GM23338 (cell line): ENCODE data around the gene SHB. TPM values are rescaled to one million over a fixed set of nuclear protein-coding genes. Genes with fewer than 3 reads are reported as not detected.

ENCODE experiments used
- ATAC-seq: fragments of 200-7000 bp; cut with Tn5 transposase; 3 replicates; pipeline ENCODE4 v1.9.1; 2020
- DNase-seq: peaks from one replicate; pipeline ENCODE4 v3.0.0-alpha.2; 2015; ENCODE audit warnings: low spot score
- H2AFZ ChIP-seq: fragments of 200-600 bp; sonication (generic); 2 replicates; pipeline ENCODE4 v1.8.0; 2016; ENCODE audit warnings: antibody characterized with exemption, mild to moderate bottlenecking, moderate library complexity
- H3F3A ChIP-seq: fragments of 200-600 bp; sonication (generic); replicated peaks from 2 replicates; pipeline ENCODE4 v1.8.0; 2017; ENCODE audit warnings: antibody characterized with exemption, mixed run types, low read depth
- H3K27ac ChIP-seq: fragments of 200-600 bp; sonication (generic); 2 replicates; pipeline ENCODE4 v1.6.1; 2016; ENCODE audit warnings: low read depth
- H3K27me3 ChIP-seq: fragments of 200-600 bp; sonication (generic); 2 replicates; pipeline ENCODE4 v1.8.0; 2016; ENCODE audit warnings: mild to moderate bottlenecking, mixed run types, moderate library complexity; ENCODE audit not compliant: insufficient read depth
- H3K36me3 ChIP-seq: fragments of 200-600 bp; sonication (generic); 2 replicates; pipeline ENCODE4 v1.8.0; 2016; ENCODE audit warnings: mild to moderate bottlenecking; ENCODE audit not compliant: insufficient read depth
- H3K4me1 ChIP-seq: fragments of 200-600 bp; sonication (generic); 2 replicates; pipeline ENCODE4 v1.8.0; 2016; ENCODE audit warnings: mild to moderate bottlenecking, moderate library complexity; ENCODE audit not compliant: insufficient read depth
- H3K4me2 ChIP-seq: fragments of 200-600 bp; sonication (generic); 2 replicates; pipeline ENCODE4 v1.7.1; 2017; ENCODE audit warnings: mixed run types
- H3K4me3 ChIP-seq: fragments of 200-600 bp; sonication (generic); 2 replicates; pipeline ENCODE4 v1.6.1; 2016; ENCODE audit warnings: mixed run types
- H3K79me2 ChIP-seq: fragments of 200-600 bp; sonication (generic); replicated peaks from 2 replicates; pipeline ENCODE4 v1.8.0; 2017; ENCODE audit warnings: mild to moderate bottlenecking; ENCODE audit not compliant: insufficient read depth
- H3K9me2 ChIP-seq: fragments of 200-600 bp; sonication (generic); 2 replicates; pipeline ENCODE4 v1.8.0; 2017; ENCODE audit not compliant: insufficient read depth
- H4K20me1 ChIP-seq: fragments of 200-600 bp; sonication (generic); replicated peaks from 2 replicates; pipeline ENCODE4 v1.8.0; 2017; ENCODE audit warnings: mild to moderate bottlenecking; ENCODE audit not compliant: insufficient read depth
- H3K27ac Mint-ChIP-seq: 2 replicates; pipeline ENCODE4 v1.8.0; 2020; ENCODE audit warnings: inconsistent platforms, mild to moderate bottlenecking, moderate library complexity, mixed read lengths
- H3K27me3 Mint-ChIP-seq: 3 replicates; pipeline ENCODE4 v1.8.0; 2022; ENCODE audit warnings: low read depth, mild to moderate bottlenecking, moderate library complexity, mixed read lengths, inconsistent platforms; ENCODE audit not compliant: insufficient read depth, poor library complexity
- H3K36me3 Mint-ChIP-seq: 3 replicates; pipeline ENCODE4 v1.8.0; 2021; ENCODE audit warnings: low read depth, mild to moderate bottlenecking, inconsistent platforms, moderate library complexity, mixed read lengths
- H3K4me1 Mint-ChIP-seq: 3 replicates; pipeline ENCODE4 v1.8.0; 2020; ENCODE audit warnings: mild to moderate bottlenecking, inconsistent platforms, mixed read lengths
- H3K4me3 Mint-ChIP-seq: 3 replicates; pipeline ENCODE4 v1.8.0; 2021; ENCODE audit warnings: moderate library complexity, mild to moderate bottlenecking, inconsistent platforms, mixed read lengths
- H3K9me3 Mint-ChIP-seq: 3 replicates; pipeline ENCODE4 v1.8.0; 2020; ENCODE audit warnings: moderate library complexity, mild to moderate bottlenecking, inconsistent platforms, mixed read lengths
- CREB1 ChIP-seq: fragments of 250-450 bp; sonication (Bioruptor Pico); IDR thresholded peaks from 2 replicates; pipeline ENCODE4 v1.5.0; 2020; ENCODE audit warnings: low read depth, mild to moderate bottlenecking, moderate library complexity
- CTCF ChIP-seq, 2 experiments: fragments of 200-600 bp in 1 of 2; sonication (generic) in 1 of 2; conservative IDR thresholded peaks; 2 replicates each; pipeline versions ENCODE4 v1.5.1 to v1.6.1; 2016 to 2017; ENCODE audit warnings: antibody characterized with exemption in 2 of 2, low read depth in 2 of 2, mild to moderate bottlenecking in 2 of 2, moderate library complexity in 1 of 2
- ETS1 ChIP-seq: IDR thresholded peaks from 2 replicates; pipeline ENCODE4 v1.6.1; 2016; ENCODE audit warnings: antibody characterized with exemption
- EZH2 ChIP-seq: fragments of 200-600 bp; sonication (generic); IDR thresholded peaks from one replicate; pipeline ENCODE4 v1.8.0; 2017; ENCODE audit warnings: antibody characterized with exemption, mild to moderate bottlenecking, low read depth; ENCODE audit not compliant: unreplicated experiment
- EZH2phosphoT487 ChIP-seq: fragments of 200-600 bp; sonication (generic); IDR thresholded peaks from one replicate; pipeline ENCODE4 v1.8.1; 2018; ENCODE audit warnings: antibody characterized with exemption; ENCODE audit not compliant: unreplicated experiment
- JUNB ChIP-seq: IDR thresholded peaks from one replicate; pipeline ENCODE4 v1.6.1; 2016; ENCODE audit warnings: antibody characterized with exemption; ENCODE audit not compliant: unreplicated experiment
- NANOG ChIP-seq: IDR thresholded peaks from 2 replicates; pipeline ENCODE4 v1.6.1; 2016; ENCODE audit warnings: antibody characterized with exemption, borderline replicate concordance
- POLR2AphosphoS5 ChIP-seq: IDR thresholded peaks from 2 replicates; pipeline ENCODE4 v1.6.1; 2016; ENCODE audit warnings: antibody characterized with exemption, low read depth
- REST ChIP-seq: IDR thresholded peaks from one replicate; pipeline ENCODE4 v1.6.1; 2018; ENCODE audit warnings: antibody characterized with exemption; ENCODE audit not compliant: unreplicated experiment
- STAT1 ChIP-seq: IDR thresholded peaks from one replicate; pipeline ENCODE4 v1.6.1; 2016; ENCODE audit warnings: antibody characterized with exemption; ENCODE audit not compliant: unreplicated experiment
- ZNF114 ChIP-seq: fragments of 250-450 bp; sonication (Bioruptor Pico); IDR thresholded peaks from 2 replicates; pipeline ENCODE4 v1.5.0; 2020; ENCODE audit warnings: mild to moderate bottlenecking, moderate library complexity
- ZNF331 ChIP-seq: fragments of 250-450 bp; sonication (Bioruptor Pico); IDR thresholded peaks from 2 replicates; pipeline ENCODE4 v1.5.0; 2020; ENCODE audit warnings: low read depth, mild to moderate bottlenecking, moderate library complexity
- ZNF462 ChIP-seq: fragments of 250-450 bp; sonication (Bioruptor Pico); IDR thresholded peaks from 2 replicates; pipeline ENCODE4 v1.5.0; 2020; ENCODE audit warnings: mild to moderate bottlenecking, moderate library complexity
- polyA plus RNA-seq: library from polyadenylated mRNA; unstranded; fragments of >200 nt; fragmentation: Nextera tagmentation; extraction: Ambion mirVana; gene quantifications from 2 replicates; pipeline ENCODE4 v1.2.1, GENCODE V29; 2016
- total RNA-seq: library from RNA; depleted of rRNA; stranded (reverse); fragments of >200 nt; shearing (Covaris generic); gene quantifications from 2 replicates; pipeline ENCODE4 v1.2.3, GENCODE V29; 2014

SHB gene
- total and polyA plus RNA-seq, 2 experiments from 2014 or later, result 1.5 to 14.0 TPM

- no peaks in the 10 kb centered on the region for H3K9me3 Mint-ChIP-seq
- Histone ChIP-seq H3K4me2 (no peak overlapping the region), H3K4me1 (peaks cover 34% of the 10 kb centered on the region), H3K4me3 (no peak overlapping the region), H3K36me3 (no peaks in the 10 kb centered on the region), H3K27ac (no peak overlapping the region), H3K79me2 (peaks cover 32% of the 10 kb centered on the region), H2AFZ (no peak overlapping the region), H3F3A (no peaks in the 10 kb centered on the region), H3K9me2 (no peaks in the 10 kb centered on the region), H4K20me1 (no peaks in the 10 kb centered on the region; the same call in 1 of the 2 replicates), H3K27me3 (no peaks in the 10 kb centered on the region)
- H3K4me1 Mint-ChIP-seq, result peaks cover 62% of the 10 kb centered on the region
- no peak for TF ChIP-seq JUNB
- no peak for TF ChIP-seq CREB1
- TF ChIP-seq ZNF462 (CRISPR knock-in tag), result no peak
- no peak for TF ChIP-seq POLR2AphosphoS5
- TF ChIP-seq EZH2phosphoT487, result no peak
- TF ChIP-seq ZNF114 (CRISPR knock-in tag), result no peak
- TF ChIP-seq CTCF (conservative IDR thresholded peaks at IDR 0.05; ENCODE audit: low read depth in 2 of 2), result no peak
- TF ChIP-seq REST, result no peak
- TF ChIP-seq STAT1, result no peak
- no peak for TF ChIP-seq NANOG
- TF ChIP-seq EZH2, result no peak
- no peak for TF ChIP-seq ZNF331 (CRISPR knock-in tag)
- TF ChIP-seq ETS1, result no peak
- H3K4me3 Mint-ChIP-seq, result no peak overlapping the region
- ATAC-seq (no peak), DNase-seq (no peak)
- H3K27ac Mint-ChIP-seq, result no peak overlapping the region
- H3K36me3 Mint-ChIP-seq, result peaks cover 2% of the 10 kb centered on the region; the same call in 1 of the 3 replicates
- H3K27me3 Mint-ChIP-seq, result peaks cover 18% of the 10 kb centered on the region
Observed at GRCh38 chr9:38053697-38054461, 15.1 kb downstream of the SHB start.
